Ectodermal cell (in vitro differentiated cells): ENCODE measurements around the gene RNF4.

Experiments used
- H3K27ac ChIP-seq: 2 replicates; pipeline ENCODE4 v1.7.0; 2013; ENCODE audit warnings: mild to moderate bottlenecking, low read depth, low read length; ENCODE audit not compliant: insufficient read depth, poor library complexity, severe bottlenecking
- H3K27me3 ChIP-seq: 2 replicates; pipeline ENCODE4 v1.7.0; 2013; ENCODE audit warnings: mild to moderate bottlenecking, low read length; ENCODE audit not compliant: insufficient read depth, control insufficient read depth, poor library complexity, severe bottlenecking
- H3K36me3 ChIP-seq: one replicate; pipeline ENCODE4 v1.7.0; 2013; ENCODE audit warnings: low read length; ENCODE audit not compliant: control insufficient read depth, insufficient read depth
- H3K4me1 ChIP-seq: one replicate; pipeline ENCODE4 v1.7.0; 2013; ENCODE audit warnings: low read length; ENCODE audit not compliant: control insufficient read depth, insufficient read depth
- H3K4me3 ChIP-seq: 2 replicates; pipeline ENCODE4 v1.7.0; 2013; ENCODE audit warnings: low read depth, low read length, control low read depth; ENCODE audit not compliant: insufficient read depth
- H3K9me3 ChIP-seq: 2 replicates; pipeline ENCODE4 v1.7.0; 2013; ENCODE audit warnings: mild to moderate bottlenecking, low read length, moderate library complexity; ENCODE audit not compliant: control insufficient read depth
- WGBS, 2 experiments: methylation state at CpG; one replicate each; pipeline ENCODE4 v1.1.7; 2013; ENCODE audit warnings: missing lambda C conversion rate in 2 of 2; 5-methylcytosine and 5-hydroxymethylcytosine counted together

Gene RNF4

GRCh38 chr4:2437475-2438215 lies 31.3 kb upstream of the RNF4 start:
- no peak overlapping the region for H3K4me3 ChIP-seq
- no peaks in the 10 kb centered on the region for H3K9me3 ChIP-seq
- WGBS, 2 experiments = 90 to 92% methylated on average over 25 of the region's 25 CpGs
- no peaks in the 10 kb centered on the region for H3K36me3 ChIP-seq
- H3K27ac ChIP-seq = no peak overlapping the region
- peaks cover 9% of the 10 kb centered on the region for H3K4me1 ChIP-seq
- no peaks in the 10 kb centered on the region for H3K27me3 ChIP-seq

GRCh38 chr4:2438822-2439718 lies 29.8 kb upstream of the RNF4 start:
- H3K9me3 ChIP-seq = no peaks in the 10 kb centered on the region
- H3K4me3 ChIP-seq = no peak overlapping the region
- no peak overlapping the region for H3K27ac ChIP-seq
- no peaks in the 10 kb centered on the region for H3K27me3 ChIP-seq
- H3K4me1 ChIP-seq = peaks cover 5% of the 10 kb centered on the region
- no peaks in the 10 kb centered on the region for H3K36me3 ChIP-seq
- 87 to 88% methylated on average over 16 of the region's 16 CpGs for WGBS, 2 experiments

- H3K36me3 ChIP-seq = no peaks in the 10 kb centered on the region
- peaks cover 3% of the 10 kb centered on the region for H3K4me1 ChIP-seq
- no peak overlapping the region for H3K4me3 ChIP-seq
- H3K9me3 ChIP-seq = no peaks in the 10 kb centered on the region
- H3K27ac ChIP-seq = no peak overlapping the region
- H3K27me3 ChIP-seq = no peaks in the 10 kb centered on the region
- 71 to 72% methylated on average over 14 of the region's 14 CpGs for WGBS, 2 experiments
Measured at GRCh38 chr4:2441393-2442174, 27.3 kb upstream of the RNF4 start.

GRCh38 chr4:2442175-2442993 lies 26.5 kb upstream of the RNF4 start:
- H3K9me3 ChIP-seq = no peaks in the 10 kb centered on the region
- 89% methylated on average over 20 of the region's 20 CpGs for WGBS, 2 experiments
- H3K4me1 ChIP-seq = peaks cover 3% of the 10 kb centered on the region
- no peaks in the 10 kb centered on the region for H3K27me3 ChIP-seq
- no peak overlapping the region for H3K4me3 ChIP-seq
- H3K36me3 ChIP-seq = no peaks in the 10 kb centered on the region
- no peak overlapping the region for H3K27ac ChIP-seq

- no peak overlapping the region for H3K27ac ChIP-seq
- H3K9me3 ChIP-seq = no peaks in the 10 kb centered on the region
- peaks cover 3% of the 10 kb centered on the region for H3K4me1 ChIP-seq
- no peaks in the 10 kb centered on the region for H3K27me3 ChIP-seq
- H3K36me3 ChIP-seq = no peaks in the 10 kb centered on the region
- 93 to 94% methylated on average over 20 of the region's 20 CpGs for WGBS, 2 experiments
- no peak overlapping the region for H3K4me3 ChIP-seq
Measured at GRCh38 chr4:2443061-2443730, 25.7 kb upstream of the RNF4 start.

GRCh38 chr4:2443956-2444740 lies 24.8 kb upstream of the RNF4 start:
- 87 to 95% methylated on average over 7 of the region's 7 CpGs for WGBS, 2 experiments
- Histone ChIP-seq H3K4me3 (no peak overlapping the region), H3K36me3 (no peaks in the 10 kb centered on the region), H3K9me3 (no peaks in the 10 kb centered on the region), H3K4me1 (no peaks in the 10 kb centered on the region), H3K27ac (no peak overlapping the region), H3K27me3 (no peaks in the 10 kb centered on the region)

- WGBS, 2 experiments = 93 to 98% methylated on average over 8 to 9 of the region's 9 CpGs
- Histone ChIP-seq H3K27me3 (no peaks in the 10 kb centered on the region), H3K9me3 (no peaks in the 10 kb centered on the region), H3K27ac (no peak overlapping the region), H3K4me3 (no peak overlapping the region), H3K4me1 (no peaks in the 10 kb centered on the region), H3K36me3 (no peaks in the 10 kb centered on the region)
Measured at GRCh38 chr4:2445130-2445529, 23.8 kb upstream of the RNF4 start.

GRCh38 chr4:2445571-2445970 lies 23.3 kb upstream of the RNF4 start:
- Histone ChIP-seq H3K9me3 (no peaks in the 10 kb centered on the region), H3K27me3 (no peaks in the 10 kb centered on the region), H3K4me1 (no peaks in the 10 kb centered on the region), H3K4me3 (no peak overlapping the region), H3K36me3 (no peaks in the 10 kb centered on the region), H3K27ac (no peak overlapping the region)
- WGBS, 2 experiments = 90 to 97% methylated on average over 6 of the region's 6 CpGs
